GM23248 (cell line): ENCODE data around the gene NHLH2. TPM values are rescaled to one million over a fixed set of nuclear protein-coding genes. Genes with fewer than 3 reads are reported as not detected.

Source experiments
- DNase-seq: peaks from one replicate; pipeline ENCODE4 v3.0.0-alpha.2; 2015
- H2AFZ ChIP-seq: fragments of 200-600 bp; sonication (generic); 2 replicates; pipeline ENCODE4 v1.6.1; 2016; ENCODE audit warnings: antibody characterized with exemption
- H3F3A ChIP-seq: fragments of 200-600 bp; sonication (generic); 2 replicates; pipeline ENCODE4 v1.6.1; 2016; ENCODE audit warnings: mild to moderate bottlenecking, antibody characterized with exemption, mixed run types; ENCODE audit not compliant: insufficient read depth
- H3K27ac ChIP-seq: fragments of 200-600 bp; sonication (generic); 2 replicates; pipeline ENCODE4 v1.5.1; 2016; ENCODE audit warnings: mild to moderate bottlenecking
- H3K27me3 ChIP-seq: fragments of 200-600 bp; sonication (generic); replicated peaks from 2 replicates; pipeline ENCODE4 v1.6.1; 2016; ENCODE audit warnings: mild to moderate bottlenecking; ENCODE audit not compliant: insufficient read depth
- H3K36me3 ChIP-seq: fragments of 200-600 bp; sonication (generic); 2 replicates; pipeline ENCODE4 v1.6.1; 2016; ENCODE audit warnings: low read depth, mild to moderate bottlenecking
- H3K4me1 ChIP-seq: fragments of 200-600 bp; sonication (generic); 2 replicates; pipeline ENCODE4 v1.6.1; 2016; ENCODE audit warnings: mild to moderate bottlenecking; ENCODE audit not compliant: insufficient read depth
- H3K4me2 ChIP-seq: fragments of 200-600 bp; sonication (generic); one replicate; pipeline ENCODE4 v1.6.1; 2016; ENCODE audit warnings: mild to moderate bottlenecking; ENCODE audit not compliant: unreplicated experiment
- H3K4me3 ChIP-seq: fragments of 200-600 bp; sonication (generic); 2 replicates; pipeline ENCODE4 v1.5.1; 2016; ENCODE audit warnings: mild to moderate bottlenecking
- H3K79me2 ChIP-seq: fragments of 200-600 bp; sonication (generic); 2 replicates; pipeline ENCODE4 v1.6.1; 2016; ENCODE audit warnings: mild to moderate bottlenecking; ENCODE audit not compliant: insufficient read depth
- H3K9ac ChIP-seq: fragments of 200-600 bp; sonication (generic); 2 replicates; pipeline ENCODE4 v1.6.1; 2016; ENCODE audit warnings: mild to moderate bottlenecking
- H3K9me2 ChIP-seq: fragments of 200-600 bp; sonication (generic); 2 replicates; pipeline ENCODE4 v1.6.1; 2016; ENCODE audit warnings: mixed run types, mild to moderate bottlenecking, moderate library complexity; ENCODE audit not compliant: insufficient read depth
- H3K9me3 ChIP-seq: fragments of 200-600 bp; sonication (generic); one replicate; pipeline ENCODE4 v1.6.1; 2017; ENCODE audit warnings: low read depth
- H4K20me1 ChIP-seq: fragments of 200-600 bp; sonication (generic); 2 replicates; pipeline ENCODE4 v1.6.0; 2016; ENCODE audit not compliant: insufficient read depth
- EZH2 ChIP-seq: fragments of 200-600 bp; sonication (generic); IDR thresholded peaks from 2 replicates; pipeline ENCODE4 v1.6.1; 2018; ENCODE audit warnings: antibody characterized with exemption, mild to moderate bottlenecking; ENCODE audit not compliant: insufficient read depth, poor library complexity, severe bottlenecking
- EZH2phosphoT487 ChIP-seq: fragments of 200-600 bp; sonication (generic); IDR thresholded peaks from 2 replicates; pipeline ENCODE4 v1.6.1; 2018; ENCODE audit warnings: antibody characterized with exemption, moderate library complexity, mild to moderate bottlenecking, low read depth; ENCODE audit not compliant: insufficient read depth
- whole genome bisulfite sequencing, 2 experiments: methylation state at CpG; one replicate each; pipeline ENCODE4 v1.1.6; 2015 to 2017; ENCODE audit warnings: low lambda C conversion rate in 2 of 2, low coverage in 1 of 2; ENCODE audit errors: missing lambda C conversion rate in 2 of 2; 5-methylcytosine and 5-hydroxymethylcytosine counted together
- in situ Hi-C: fragments of 300-500 bp; cut with MboI; formaldehyde crosslinking; loops from 2 replicates; pipeline ENCODE4 v1.15.0; 2020
- polyA plus RNA-seq: library from polyadenylated mRNA; unstranded; fragments of >200 nt; fragmentation: Nextera tagmentation; extraction: Ambion mirVana; gene quantifications from 2 replicates; pipeline ENCODE4 v1.2.1, GENCODE V29; 2016
- total RNA-seq: library from RNA; depleted of rRNA; stranded (reverse); fragments of >200 nt; shearing (Covaris generic); gene quantifications from 2 replicates; pipeline ENCODE4 v1.2.3, GENCODE V29; 2014

NHLH2 gene
- total and polyA plus RNA-seq, 2 experiments from 2014 or later: 0.08 TPM; not detected in 1

GRCh38 chr1:115811140-115811828 lies 29.6 kb downstream of the NHLH2 start:
- Histone ChIP-seq H3K4me3 (no peak overlapping the region), H3K79me2 (no peaks in the 10 kb centered on the region), H4K20me1 (no peaks in the 10 kb centered on the region), H3K4me2 (no peak overlapping the region), H3F3A (no peaks in the 10 kb centered on the region), H3K9ac (no peak overlapping the region), H2AFZ (no peak overlapping the region), H3K4me1 (no peaks in the 10 kb centered on the region), H3K36me3 (no peaks in the 10 kb centered on the region), H3K27ac (no peak overlapping the region), H3K9me2 (no peaks in the 10 kb centered on the region), H3K9me3 (no peaks in the 10 kb centered on the region), H3K27me3 (no peaks in the 10 kb centered on the region)
- no peak for DNase-seq
- TF ChIP-seq EZH2 (no peak), EZH2phosphoT487 (no peak)
- in situ Hi-C loops: loop anchor here (25.0 kb wide), 1 partner anchor 676 kb away; no protein-coding TSS in a partner anchor
- 76 to 95% methylated on average over 3 of the region's 3 CpGs for WGBS, 2 experiments

DNA sequence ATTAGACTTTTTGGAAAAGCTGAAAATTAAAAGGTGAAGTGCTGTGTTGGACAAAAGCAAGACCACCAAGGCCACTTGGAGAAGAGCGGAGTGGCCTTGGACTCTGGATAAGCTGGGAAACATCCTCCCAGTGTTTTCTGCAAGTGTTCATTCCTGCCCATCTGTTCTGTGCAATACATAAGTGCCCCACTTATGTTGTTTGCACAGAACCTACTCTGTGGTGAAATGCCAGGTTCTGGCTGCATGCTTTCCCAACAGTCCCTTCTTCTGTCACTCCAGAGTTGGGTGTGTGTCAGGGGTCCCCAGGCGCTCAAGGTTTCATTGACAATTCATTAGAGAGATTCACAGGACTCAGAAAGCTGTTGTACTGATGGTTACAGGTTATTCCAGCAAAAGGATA lies 30.3 kb downstream of the NHLH2 start:
- no peak overlapping the region for H3K27ac ChIP-seq
- H3K9me3 ChIP-seq: no peaks in the 10 kb centered on the region
- in situ Hi-C loops: loop anchor here (25.0 kb wide), 1 partner anchor 677 kb away; no protein-coding TSS in a partner anchor
- TF ChIP-seq EZH2phosphoT487 (no peak), EZH2 (no peak)
- H2AFZ ChIP-seq: no peak overlapping the region
- H3K9ac ChIP-seq: no peak overlapping the region
- no peaks in the 10 kb centered on the region for H4K20me1 ChIP-seq
- H3K36me3 ChIP-seq: no peaks in the 10 kb centered on the region
- DNase-seq: no peak
- no peaks in the 10 kb centered on the region for H3F3A ChIP-seq
- 79 to 84% methylated on average over 2 of the region's 2 CpGs for WGBS, 2 experiments
- no peak overlapping the region for H3K4me2 ChIP-seq
- no peaks in the 10 kb centered on the region for H3K79me2 ChIP-seq
- H3K4me3 ChIP-seq: no peak overlapping the region
- H3K27me3 ChIP-seq: no peaks in the 10 kb centered on the region
- H3K4me1 ChIP-seq: no peaks in the 10 kb centered on the region
- H3K9me2 ChIP-seq: no peaks in the 10 kb centered on the region

DNA sequence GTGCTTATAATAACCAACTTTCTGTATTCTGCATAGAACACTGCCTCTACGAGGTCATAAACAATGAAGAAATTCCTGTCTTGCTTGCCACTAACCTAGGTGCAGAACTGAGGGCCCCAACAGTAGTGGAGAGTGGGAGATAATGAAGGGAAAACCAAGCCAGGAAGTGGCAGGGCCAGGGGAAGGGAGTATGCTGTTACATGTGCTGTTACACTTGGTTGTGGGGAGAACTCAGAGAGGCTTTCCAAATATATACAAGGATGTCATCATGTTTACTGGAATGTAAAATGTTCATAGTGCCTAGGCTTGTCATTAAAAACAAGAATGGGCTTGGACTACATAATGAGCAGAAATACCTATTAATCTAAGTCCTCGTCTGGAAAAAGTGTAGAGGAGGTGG lies 31.1 kb downstream of the NHLH2 start:
- Histone ChIP-seq H3K4me2 (no peak overlapping the region), H3K36me3 (no peaks in the 10 kb centered on the region), H3K27me3 (no peaks in the 10 kb centered on the region), H3K4me1 (no peaks in the 10 kb centered on the region), H3F3A (no peaks in the 10 kb centered on the region), H4K20me1 (no peaks in the 10 kb centered on the region), H3K9me3 (no peaks in the 10 kb centered on the region), H3K27ac (no peak overlapping the region), H3K79me2 (no peaks in the 10 kb centered on the region), H3K9ac (no peak overlapping the region), H3K9me2 (no peaks in the 10 kb centered on the region), H2AFZ (no peak overlapping the region), H3K4me3 (no peak overlapping the region)
- in situ Hi-C loops: loop anchor here (10.0 to 25.0 kb wide), 2 partner anchors 175 to 677 kb away; no protein-coding TSS in a partner anchor
- TF ChIP-seq EZH2phosphoT487 (no peak), EZH2 (no peak)
- 67 to 69% methylated on average over 2 of the region's 2 CpGs for WGBS, 2 experiments
- DNase-seq: no peak

DNA sequence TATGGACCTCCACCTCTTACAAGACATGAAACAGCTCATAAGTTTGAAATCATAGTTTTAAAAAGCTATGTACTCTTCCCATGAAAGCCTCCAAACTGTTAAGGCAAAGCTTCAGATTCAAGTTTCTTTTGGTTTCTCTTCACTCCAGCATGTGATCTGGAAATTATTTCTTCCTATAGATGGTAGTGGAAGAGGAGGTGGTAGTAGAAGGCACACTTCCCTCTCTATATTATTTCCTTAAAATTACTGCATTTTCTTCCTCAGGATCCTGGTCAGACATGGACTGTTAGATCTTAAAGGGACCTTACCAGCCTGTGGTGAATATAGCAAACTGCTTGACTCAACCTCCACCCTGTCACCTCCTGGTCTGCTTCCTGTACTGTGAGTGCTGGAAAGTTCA lies 31.9 kb downstream of the NHLH2 start:
- Histone ChIP-seq H3K4me3 (no peak overlapping the region), H3K27me3 (no peaks in the 10 kb centered on the region), H3K4me2 (no peak overlapping the region), H3K79me2 (no peaks in the 10 kb centered on the region), H3K9me2 (no peaks in the 10 kb centered on the region), H4K20me1 (no peaks in the 10 kb centered on the region), H3K9me3 (no peaks in the 10 kb centered on the region), H3K36me3 (no peaks in the 10 kb centered on the region), H3F3A (no peaks in the 10 kb centered on the region), H3K27ac (no peak overlapping the region), H3K9ac (no peak overlapping the region), H3K4me1 (no peaks in the 10 kb centered on the region), H2AFZ (no peak overlapping the region)
- in situ Hi-C loops: loop anchor here (10.0 to 25.0 kb wide), 2 partner anchors 176 to 678 kb away; no protein-coding TSS in a partner anchor
- no peak for DNase-seq
- no peak for TF ChIP-seq EZH2
